Omental fat pad (tissue), 4 donors: Measurements from ENCODE around the gene SUPT20H. TPM values are rescaled to one million over a fixed set of nuclear protein-coding genes. Genes with fewer than 3 reads are reported as not detected.

ENCODE experiments used
- ATAC-seq: fragments of 150-250 bp; one replicate; pipeline ENCODE4 v1.9.1; 2016; ENCODE audit warnings: mild to moderate bottlenecking, moderate library complexity; ENCODE audit not compliant: low FRiP score
- DNase-seq: peaks from one replicate; pipeline ENCODE4 v3.0.0-alpha.2; 2019; ENCODE audit warnings: low spot score
- total RNA-seq, 4 donors: library from RNA; depleted of rRNA; stranded (reverse); fragments of >200 nt; gene quantifications; one replicate each; pipeline ENCODE4 v1.1.0, GENCODE V29; 2016
- TF ChIP-seq, protein P1 (sequence below), 3 donors: fragments of 450-650 bp; IDR thresholded peaks; one replicate each; pipeline ENCODE4 v1.5.1; 2016 to 2017; ENCODE audit warnings: antibody characterized with exemption in 3 of 3, mild to moderate bottlenecking in 3 of 3, moderate library complexity in 2 of 3

The SUPT20H gene
- total RNA-seq, 4 donors from 2014 or later, result 19.5 to 57.5 (median 31.8) TPM

DNA sequence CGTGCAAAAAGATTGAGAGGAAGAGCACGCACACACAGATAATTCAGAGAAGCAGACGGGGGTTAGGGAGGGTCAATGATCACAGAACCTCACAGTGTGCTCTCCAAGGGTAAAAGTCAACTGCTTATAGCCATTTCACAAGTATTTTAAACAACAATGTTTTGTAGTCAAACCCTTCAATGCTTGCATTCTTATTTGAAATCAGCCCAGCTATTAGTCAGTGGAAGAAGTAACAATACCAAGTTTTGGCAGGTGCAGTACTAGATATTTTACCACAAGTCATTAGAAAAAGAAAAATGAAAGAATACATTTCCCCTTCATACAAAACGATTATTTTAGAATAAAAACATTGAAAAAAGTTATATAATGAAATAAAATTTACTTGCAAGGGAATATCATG is 43.4 kb upstream of the SUPT20H start:
- TF ChIP-seq, protein P1, sequence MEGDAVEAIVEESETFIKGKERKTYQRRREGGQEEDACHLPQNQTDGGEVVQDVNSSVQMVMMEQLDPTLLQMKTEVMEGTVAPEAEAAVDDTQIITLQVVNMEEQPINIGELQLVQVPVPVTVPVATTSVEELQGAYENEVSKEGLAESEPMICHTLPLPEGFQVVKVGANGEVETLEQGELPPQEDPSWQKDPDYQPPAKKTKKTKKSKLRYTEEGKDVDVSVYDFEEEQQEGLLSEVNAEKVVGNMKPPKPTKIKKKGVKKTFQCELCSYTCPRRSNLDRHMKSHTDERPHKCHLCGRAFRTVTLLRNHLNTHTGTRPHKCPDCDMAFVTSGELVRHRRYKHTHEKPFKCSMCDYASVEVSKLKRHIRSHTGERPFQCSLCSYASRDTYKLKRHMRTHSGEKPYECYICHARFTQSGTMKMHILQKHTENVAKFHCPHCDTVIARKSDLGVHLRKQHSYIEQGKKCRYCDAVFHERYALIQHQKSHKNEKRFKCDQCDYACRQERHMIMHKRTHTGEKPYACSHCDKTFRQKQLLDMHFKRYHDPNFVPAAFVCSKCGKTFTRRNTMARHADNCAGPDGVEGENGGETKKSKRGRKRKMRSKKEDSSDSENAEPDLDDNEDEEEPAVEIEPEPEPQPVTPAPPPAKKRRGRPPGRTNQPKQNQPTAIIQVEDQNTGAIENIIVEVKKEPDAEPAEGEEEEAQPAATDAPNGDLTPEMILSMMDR (IDR thresholded peaks at IDR 0.05), result no peak
- ATAC-seq, result no peak
- no peak for DNase-seq

DNA sequence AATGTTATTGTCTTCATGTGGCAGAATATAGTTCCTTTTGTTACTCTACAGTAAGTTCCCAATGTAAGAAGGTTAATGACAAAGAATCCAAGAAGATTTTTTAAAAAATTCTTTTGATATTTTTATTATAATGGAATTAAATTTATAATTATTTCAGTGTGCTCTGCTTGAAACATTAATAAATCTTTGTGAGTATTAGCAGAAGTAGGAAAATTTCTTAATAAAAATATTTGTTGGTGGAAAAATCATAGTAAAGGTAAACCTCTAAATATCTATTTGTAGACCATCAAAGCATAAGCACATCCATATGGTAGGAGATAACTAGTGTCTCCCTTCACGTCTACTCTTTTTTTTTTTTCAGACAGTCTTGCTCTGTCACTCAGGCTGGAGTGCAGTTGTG is 41.7 kb upstream of the SUPT20H start:
- TF ChIP-seq, protein P1 (IDR thresholded peaks at IDR 0.05), result no peak
- ATAC-seq (no peak), DNase-seq (no peak)

DNA sequence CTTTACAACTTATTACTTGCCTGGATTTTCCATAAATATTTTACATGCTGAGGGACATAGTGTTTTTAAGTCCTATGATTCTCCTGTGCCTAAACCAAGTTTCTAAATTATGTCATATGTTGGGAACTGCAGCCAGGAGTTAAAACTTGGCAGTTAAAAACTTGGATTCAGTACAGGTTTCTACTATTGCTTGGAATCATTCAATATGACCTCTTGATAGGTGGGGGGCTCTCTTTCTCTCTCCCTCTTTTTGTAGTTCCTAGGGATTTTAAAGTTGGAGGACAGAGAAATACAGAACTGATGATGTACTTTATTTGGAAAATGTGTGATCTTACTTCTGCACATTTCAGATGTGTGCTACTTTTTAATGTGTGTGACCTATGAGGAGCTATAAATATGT is 41.2 kb upstream of the SUPT20H start:
- ATAC-seq, result no peak
- TF ChIP-seq, protein P1 (IDR thresholded peaks at IDR 0.05), result no peak
- DNase-seq, result no peak

DNA sequence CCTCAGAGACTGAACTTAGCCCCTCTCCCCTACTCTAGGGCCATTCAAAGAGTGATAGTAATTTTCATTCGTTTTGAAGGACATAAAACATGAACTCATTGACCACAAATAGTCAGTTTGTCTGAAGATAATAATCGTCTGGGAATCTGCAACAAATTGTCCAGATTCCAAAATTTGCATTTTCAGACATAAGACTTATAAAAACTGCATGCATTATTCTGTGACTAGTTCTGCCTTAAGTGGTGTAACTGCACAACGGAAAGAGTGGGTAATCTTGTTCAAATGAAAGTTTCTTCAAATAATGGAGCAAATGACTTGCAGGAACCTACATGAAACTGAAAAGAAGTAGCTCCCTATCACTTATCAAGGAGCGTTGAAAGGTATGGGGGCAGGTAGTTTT is 37.6 kb upstream of the SUPT20H start:
- DNase-seq, result no peak
- TF ChIP-seq, protein P1 (IDR thresholded peaks at IDR 0.05), result no peak
- no peak for ATAC-seq

DNA sequence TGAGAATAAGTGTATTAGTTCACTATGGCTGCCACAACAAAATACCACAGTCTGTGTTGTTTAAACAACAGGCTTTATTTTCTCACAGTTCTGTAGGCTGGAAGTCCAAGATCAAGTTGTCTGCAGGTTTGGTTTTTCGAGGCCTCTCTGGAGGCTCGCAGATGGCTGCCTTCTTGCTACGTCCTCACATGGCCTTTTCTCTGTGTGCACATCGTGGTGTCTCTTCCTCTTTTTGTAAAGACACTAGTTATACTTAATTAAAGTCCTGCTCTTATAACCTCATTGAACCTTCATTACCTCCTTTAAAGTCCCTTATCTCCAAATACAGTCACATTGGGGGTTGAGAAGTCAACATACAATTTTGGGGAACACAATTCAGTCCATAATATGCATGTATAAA is 35.4 kb upstream of the SUPT20H start:
- ATAC-seq (no peak), DNase-seq (no peak)
- TF ChIP-seq, protein P1 (IDR thresholded peaks at IDR 0.05), result no peak

DNA sequence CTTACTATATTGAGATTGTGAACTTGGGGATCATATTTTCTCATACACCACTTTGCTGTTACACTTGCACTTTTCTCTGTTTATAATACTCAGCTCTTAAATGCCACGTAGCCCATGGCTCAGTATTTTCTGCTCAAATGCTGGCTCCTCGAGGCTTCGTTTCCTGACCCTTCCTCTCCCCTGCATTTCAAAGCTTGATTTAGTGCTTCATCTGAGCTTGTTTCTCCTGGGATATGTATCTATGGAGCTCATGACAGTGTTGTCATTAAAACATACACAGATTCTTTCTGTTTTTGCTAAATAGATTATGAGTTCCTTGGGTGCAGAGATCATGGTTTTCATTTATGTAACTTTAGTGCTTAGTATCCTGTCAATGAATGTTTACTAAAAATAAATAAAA is 34.6 kb upstream of the SUPT20H start:
- no peak for ATAC-seq
- DNase-seq, result no peak
- TF ChIP-seq, protein P1 (IDR thresholded peaks at IDR 0.05), result no peak

DNA sequence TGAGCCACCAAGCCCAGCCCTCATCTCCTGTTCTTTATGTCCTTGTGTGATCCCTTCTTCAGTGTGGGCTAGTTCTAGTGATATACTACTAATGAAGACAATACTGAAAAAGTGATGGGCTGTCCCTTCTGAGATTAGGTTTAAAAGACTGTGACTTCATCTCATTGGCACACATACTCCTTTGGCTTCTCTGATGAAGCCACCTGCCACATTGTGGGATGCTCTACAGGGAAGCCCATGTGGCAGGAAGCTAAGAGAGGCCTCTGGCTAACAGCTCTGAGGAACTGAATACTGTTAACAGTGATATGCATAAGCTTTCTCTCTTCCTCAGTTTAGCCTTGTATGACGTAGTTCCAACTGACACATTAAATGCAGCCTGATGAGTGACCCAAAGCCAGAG is 32.3 kb upstream of the SUPT20H start:
- TF ChIP-seq, protein P1 (IDR thresholded peaks at IDR 0.05), result no peak
- no peak for ATAC-seq

More for the DNA sequence above, 32.3 kb upstream of the SUPT20H start:
- DNase-seq, result no peak
